ENCODE data around the gene NPTN.
"Not testable (repeated sequence)": the region's sequence is repeated elsewhere in the genome, so short reads cannot be mapped to it uniquely, and the experiment has no call there.

Gene NPTN

GRCh38 chr15:73600413-73601335 is 32.5 kb downstream of the NPTN start:
- DNase-seq, result no peak

GRCh38 chr15:73599934-73600333 is 33.3 kb downstream of the NPTN start:
- no peak for DNase-seq

DNA sequence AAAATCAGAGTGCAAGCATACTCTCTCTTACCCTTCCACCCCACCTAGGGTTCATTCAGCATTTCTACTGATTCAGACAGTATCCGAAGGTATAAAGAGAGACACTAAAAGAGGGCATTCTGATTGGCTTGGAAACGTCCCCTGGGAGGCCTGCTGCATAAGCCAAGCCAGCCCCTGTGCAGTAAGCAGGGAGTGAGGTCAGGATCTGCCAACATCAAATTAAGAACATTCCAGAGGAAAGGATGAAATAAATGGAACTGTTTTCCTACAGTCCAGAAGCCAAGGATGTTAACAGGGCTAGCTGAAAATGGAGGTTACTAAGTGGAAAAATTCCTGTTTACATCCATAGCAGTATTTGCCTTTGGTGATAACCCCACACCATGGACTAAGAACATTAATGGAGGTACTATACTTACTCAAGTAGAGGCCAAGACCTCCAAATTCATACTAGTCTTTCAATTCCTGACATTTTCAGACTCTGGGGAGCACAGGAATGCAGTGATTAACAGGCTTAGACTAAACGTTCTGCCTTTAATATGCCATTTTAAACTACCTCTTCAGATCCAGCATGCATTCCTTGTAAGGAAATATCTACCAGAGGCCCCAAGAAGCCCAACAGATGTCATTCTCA is 34.5 kb downstream of the NPTN start:
- no peak for DNase-seq

- DNase-seq, result no peak
These were observed 36.1 kb downstream of the NPTN start for GRCh38 chr15:73597036-73597638.

- no peak for DNase-seq
These were observed 37.0 kb downstream of the NPTN start for GRCh38 chr15:73596174-73596573.

GRCh38 chr15:73594109-73594508 is 39.1 kb downstream of the NPTN start:
- no peak for DNase-seq

GRCh38 chr15:73593304-73594074 is 39.7 kb downstream of the NPTN start:
- DNase-seq, result no peak

DNA sequence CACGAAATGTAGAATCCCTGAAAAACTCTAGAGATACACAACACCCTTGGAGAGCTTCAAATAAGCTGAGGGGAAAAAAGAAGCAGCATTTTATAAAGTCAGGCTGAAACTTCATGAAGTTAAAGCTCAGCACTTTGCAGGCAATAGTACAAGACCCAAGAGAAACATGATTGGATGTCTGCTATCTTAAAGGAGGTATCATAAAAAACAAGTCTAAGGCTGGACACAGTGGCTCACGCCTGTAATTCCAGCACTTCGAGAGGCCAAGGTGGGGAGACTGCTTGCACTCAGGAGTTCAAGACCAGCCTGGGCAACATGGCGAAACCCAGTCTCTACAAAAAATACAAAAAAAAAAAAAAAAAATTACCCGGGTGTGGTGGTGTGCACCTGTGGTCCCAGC is 42.9 kb downstream of the NPTN start:
- DNase-seq, result no peak

DNA sequence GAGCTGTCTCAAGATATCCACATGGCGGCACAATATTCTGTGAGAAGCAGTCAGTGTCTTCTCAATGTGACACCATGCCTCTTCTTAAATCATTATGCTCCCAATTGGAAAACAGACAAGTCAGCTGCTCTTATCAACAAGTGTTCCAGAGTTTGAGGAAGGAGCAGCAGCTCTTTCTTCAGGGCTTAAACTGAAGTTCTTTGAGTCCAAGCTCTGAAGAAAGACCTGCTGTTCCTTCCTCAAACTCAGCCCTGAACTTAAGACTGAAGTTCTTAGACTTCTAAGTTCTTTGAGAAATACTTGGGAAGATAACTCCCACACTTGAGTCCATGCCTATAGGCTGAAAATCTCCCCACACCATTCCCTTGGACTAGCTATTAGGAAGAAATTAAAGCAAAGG is 43.4 kb downstream of the NPTN start:
- no peak for DNase-seq

DNA sequence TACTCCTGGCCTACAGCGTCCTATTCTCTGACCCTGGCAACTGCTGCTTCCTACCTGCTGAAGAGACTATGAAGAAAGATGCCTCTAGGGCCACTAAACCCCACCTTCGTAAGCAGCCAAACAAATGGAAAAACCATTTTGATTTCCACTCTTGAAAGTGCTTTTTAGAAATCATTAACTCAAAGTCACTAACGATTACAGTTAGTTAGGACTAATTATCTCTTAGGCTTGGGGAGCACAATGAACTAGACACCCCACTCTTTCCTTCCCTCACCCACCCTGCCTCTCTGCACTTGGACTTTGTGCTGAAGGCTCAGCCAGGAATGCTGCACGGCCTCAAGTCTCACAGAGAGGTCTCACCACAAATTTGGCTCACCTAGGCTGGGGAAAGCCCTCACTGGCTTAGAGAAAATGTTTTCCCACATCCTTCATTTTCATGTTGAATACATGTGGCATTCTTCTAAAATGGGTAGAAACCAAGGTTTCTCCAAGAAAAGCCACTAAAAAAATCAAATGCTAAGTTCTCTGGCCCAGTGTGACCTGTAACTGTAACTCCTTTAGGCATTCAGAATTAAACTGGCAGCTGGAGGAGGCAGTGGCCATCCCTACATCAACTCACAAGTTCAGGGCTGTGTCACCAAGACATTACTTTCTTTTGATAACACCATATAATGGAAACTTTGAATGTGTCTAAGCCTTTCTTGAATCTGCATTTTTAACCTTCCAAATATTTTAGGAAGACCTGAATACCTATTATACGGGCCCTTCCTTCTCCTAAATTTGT is 47.1 kb downstream of the NPTN start:
- no peak for DNase-seq

DNA sequence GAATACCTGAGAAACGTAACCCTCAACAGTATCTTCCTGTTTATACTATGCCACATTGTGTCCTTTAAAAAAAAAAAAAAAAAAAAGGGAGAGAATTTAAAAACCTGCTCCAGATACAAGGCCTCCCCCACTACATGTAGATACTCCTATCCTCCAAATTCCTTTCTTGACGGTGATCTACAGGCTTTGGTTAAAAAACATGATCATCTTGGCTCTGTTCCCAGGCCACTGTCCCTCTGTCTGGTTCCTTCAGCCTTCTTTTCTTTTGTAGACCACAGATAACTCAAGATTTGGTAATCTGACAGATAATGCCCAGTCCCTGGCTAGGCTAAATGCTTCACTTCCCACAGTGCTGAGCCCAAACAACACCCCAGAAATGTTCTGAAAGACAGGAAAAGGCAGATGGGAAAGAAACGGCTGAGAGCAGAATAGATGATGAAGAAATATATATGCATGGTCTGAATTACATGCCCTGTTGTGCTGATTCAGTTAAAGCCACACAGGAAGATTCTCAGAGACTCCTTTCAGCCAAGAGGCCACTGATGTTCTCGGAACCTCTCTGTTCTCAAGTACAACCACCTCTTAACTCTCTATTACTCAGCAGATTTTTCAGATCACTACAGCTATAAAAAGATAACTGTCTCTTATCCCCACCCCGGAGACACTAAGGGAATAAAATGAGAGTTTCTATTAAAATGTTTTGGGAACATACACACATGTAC is 48.3 kb downstream of the NPTN start:
- DNase-seq, result no peak

DNA sequence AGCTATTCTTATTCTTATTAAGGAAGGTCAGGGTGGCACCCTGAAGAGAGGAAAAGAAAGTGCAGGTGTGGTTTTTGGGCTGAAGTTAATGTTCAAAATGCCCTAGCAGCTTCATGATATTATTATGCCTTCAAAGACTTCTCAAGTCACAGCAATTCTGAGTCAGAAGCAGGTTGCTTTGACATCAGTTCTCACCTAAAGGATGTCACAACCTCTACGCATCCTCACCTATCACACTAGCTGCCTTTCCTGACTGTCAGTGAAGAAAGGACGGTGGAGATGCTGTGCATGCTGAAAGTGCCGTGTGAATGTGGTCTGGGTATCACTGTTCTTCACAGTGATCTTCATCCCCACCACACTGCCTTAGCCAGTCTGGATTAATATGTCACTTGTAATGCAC is 49.6 kb downstream of the NPTN start:
- DNase-seq, result no peak

GRCh38 chr15:73582851-73583379 is 50.3 kb downstream of the NPTN start:
- DNase-seq, result no peak

DNA sequence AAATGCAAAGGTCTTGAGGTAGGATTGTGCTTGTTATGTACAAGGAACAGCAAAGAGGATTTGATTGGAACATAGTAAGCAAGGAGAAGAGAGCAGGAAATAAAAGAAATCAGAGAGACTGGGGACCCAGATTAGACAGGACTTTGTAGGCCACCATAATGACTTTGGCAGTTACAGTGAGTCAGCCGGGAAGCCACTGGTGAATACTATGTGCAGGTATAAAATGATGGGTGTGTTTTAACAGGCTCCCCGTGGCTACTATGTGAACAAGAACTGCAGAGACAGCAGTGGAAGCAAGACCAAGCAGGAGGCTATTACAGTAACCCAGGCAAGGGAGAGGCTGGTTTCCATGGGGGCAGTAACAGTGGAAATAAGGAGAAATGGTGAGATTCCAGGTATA is 55.2 kb downstream of the NPTN start:
- DNase-seq, result no peak

DNA sequence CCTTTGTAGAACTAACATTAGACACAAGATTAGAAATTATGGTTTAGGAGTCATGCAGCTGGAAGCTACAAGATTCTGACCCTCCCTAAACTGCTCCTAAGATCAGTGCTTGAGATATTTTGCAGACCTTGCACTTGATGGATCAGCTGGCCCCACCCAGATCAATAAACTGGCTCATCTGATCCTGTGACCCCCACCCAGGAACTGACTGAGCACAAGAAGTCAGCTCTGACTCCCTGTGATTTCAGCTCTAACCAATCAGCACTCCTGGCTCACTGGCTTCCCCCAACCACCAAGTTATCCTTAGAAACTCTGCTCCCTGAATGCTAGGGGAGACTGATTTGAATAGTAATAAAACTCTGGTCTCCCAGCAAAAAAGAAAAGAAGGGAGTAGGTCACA is 55.6 kb downstream of the NPTN start:
- not testable (repeated sequence) for DNase-seq

DNA sequence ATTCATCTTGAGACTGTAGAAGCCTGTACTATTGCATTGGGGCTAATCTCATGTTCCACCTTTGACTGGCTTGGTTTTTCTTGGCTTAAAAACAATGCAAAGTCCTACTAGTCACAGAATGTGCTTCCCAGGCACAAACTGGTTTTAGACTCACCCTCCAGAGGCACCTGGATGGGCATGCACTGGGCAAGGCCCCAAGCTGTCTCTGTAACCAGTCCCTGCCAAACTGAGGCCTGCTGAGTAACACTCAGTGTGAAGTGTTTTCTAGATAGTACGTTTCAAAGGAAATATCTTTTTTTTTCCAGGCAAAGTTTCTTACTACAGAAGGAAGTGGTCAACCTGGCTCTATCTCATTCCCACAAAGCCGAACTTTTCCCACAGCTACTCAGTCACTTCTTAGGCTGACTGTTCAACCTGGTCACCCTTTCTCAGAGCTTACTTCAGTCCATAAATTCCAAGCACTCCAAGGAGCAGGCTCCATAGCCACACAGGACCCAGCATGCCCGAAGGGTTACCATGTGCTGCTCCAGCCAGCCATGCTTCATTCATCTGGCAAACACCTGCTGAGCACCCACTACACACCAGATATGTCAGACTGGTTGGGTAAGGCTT is 57.4 kb downstream of the NPTN start:
- no peak for DNase-seq

DNA sequence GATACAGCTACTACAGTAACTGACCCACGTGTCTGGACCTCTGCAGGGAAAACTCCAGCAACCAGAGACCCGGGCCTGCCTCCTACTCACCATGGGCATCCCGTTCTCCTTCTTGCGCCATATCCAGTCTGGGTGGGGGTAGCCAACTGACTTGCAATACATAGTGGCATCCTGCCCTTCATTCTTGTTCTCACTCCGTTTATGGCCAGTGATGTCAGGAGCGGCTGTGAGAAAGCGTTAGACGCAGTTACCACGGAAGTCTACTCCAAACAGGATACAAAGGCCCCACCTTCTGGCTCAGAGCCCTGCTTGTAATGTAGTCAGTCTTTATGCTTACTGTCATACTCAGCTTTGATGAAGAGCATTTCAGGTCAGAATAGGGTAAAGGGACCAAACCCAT is 59.6 kb downstream of the NPTN start:
- no peak for DNase-seq

DNA sequence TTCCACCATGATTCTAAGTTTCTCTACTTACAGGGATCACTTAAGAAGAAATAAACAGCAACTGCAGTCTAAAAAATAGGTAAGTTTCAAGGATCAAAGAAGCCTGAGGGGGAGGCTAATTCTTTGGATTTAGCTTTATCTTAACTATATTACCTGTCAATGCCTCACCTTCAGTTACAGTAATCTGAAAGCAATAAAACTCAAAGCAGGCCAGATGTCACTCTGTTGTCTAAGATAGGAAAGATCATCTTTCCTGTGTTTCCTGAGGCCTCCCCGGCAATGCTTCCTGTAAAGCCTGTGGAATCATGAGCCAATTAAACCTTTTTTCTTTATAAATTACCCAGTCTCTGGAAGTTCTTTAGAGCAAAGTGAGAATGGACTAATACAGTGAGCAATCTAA is 60.2 kb downstream of the NPTN start:
- DNase-seq, result no peak

DNA sequence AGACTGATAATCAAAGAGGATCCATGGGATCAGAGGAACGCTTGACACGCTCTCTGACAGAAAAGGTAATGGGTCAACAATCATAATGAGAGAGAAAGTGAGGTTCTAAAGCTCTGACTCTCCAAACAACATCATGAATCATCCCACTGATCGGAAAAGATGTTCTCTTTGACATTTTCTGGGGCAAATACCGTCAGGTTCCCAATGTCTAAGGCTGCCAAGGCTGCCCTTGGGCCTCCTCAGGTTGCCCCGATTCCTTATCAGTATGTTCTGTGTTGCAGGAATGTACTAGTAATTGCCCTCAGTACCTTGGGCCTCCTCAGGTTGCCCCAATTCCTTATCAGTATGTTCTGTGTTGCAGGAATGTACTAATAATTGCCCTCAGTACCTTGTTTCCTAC is 60.9 kb downstream of the NPTN start:
- DNase-seq, result no peak

- DNase-seq, result no peak
These were observed 61.8 kb downstream of the NPTN start for GRCh38 chr15:73571346-73571745.

Data from NCI-H1694 treated with DMSO at 0.1 percent for 48 hours (cell line).